ENCODE results near the gene RASAL1.

Gene RASAL1, protein sequence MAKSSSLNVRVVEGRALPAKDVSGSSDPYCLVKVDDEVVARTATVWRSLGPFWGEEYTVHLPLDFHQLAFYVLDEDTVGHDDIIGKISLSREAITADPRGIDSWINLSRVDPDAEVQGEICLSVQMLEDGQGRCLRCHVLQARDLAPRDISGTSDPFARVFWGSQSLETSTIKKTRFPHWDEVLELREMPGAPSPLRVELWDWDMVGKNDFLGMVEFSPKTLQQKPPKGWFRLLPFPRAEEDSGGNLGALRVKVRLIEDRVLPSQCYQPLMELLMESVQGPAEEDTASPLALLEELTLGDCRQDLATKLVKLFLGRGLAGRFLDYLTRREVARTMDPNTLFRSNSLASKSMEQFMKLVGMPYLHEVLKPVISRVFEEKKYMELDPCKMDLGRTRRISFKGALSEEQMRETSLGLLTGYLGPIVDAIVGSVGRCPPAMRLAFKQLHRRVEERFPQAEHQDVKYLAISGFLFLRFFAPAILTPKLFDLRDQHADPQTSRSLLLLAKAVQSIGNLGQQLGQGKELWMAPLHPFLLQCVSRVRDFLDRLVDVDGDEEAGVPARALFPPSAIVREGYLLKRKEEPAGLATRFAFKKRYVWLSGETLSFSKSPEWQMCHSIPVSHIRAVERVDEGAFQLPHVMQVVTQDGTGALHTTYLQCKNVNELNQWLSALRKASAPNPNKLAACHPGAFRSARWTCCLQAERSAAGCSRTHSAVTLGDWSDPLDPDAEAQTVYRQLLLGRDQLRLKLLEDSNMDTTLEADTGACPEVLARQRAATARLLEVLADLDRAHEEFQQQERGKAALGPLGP
- 0 to 1.0 (median 0.37) reads per million in 9 experiments for total RNA-seq

DNA sequence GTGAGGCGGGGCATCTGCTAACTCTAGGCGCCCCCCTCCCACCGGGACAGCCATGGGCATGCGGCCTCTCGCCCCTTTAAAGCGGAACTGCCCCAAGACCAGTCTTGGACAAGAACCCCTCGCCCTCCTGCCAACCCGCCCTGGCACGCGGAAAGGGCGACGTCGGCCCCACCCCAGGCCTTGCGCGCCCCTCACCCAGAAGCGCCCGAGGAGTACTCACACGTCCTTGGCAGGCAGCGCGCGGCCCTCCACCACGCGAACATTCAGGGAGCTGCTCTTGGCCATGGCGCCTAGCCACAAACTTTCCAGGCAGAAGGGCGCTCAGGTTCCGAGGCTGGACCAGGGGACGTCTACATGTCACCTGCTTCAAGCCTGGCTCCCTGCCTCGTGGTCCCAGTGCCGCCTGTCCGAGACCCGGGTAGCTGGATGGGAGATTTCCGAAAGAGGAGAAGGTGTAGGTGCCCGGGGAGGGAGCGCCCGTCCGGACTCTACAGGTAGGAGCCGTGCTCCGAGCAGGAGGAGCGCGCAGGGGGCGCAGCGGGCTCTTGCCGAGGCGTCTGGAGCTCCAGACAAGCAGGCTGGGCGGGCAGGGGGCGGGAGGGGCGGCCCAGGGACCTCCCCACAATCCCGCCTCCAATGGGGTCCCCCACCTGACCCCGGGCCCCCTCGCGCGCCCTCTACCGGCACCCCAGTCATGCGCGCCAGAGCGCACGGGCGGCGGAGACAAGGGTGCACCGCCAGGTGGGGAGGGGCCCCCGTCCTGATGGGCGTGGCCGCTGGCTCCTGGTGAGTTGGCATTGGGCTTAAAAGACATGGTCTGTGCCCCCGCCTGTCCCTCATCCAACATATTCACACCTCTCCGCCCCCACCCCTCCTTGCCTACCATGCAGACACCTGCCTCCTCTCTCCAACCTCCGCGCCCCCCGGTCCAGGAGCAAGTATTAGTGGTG lies at the start of gene RASAL1:
Gene RASAL1, minus strand, starts transcription at position 584 of the 950 bp plus-strand sequence. Its CDS starts 299 bp downstream, at position 285.
- Mint-ChIP-seq H3K27me3 (peaks cover 15 to 22% of the 10 kb centered on the region in 2 donors), H3K36me3 (ENCODE audit: insufficient read depth) (no peaks in the 10 kb centered on the region), H3K27ac (peak within 1 kb of the TSS; percentile 7 to 83), H3K4me1 (ENCODE audit: low read depth in 2 of 2) (peaks cover 5 to 14% of the 10 kb centered on the region in 2 donors), H3K4me3 (peak within 1 kb of the TSS; percentile 79), H3K9me3 (no peaks in the 10 kb centered on the region)
- ATAC-seq (replicated peaks), result peak; percentile 85
- DNase-seq, result peak; percentile 56 to 77 (median 75)

DNA sequence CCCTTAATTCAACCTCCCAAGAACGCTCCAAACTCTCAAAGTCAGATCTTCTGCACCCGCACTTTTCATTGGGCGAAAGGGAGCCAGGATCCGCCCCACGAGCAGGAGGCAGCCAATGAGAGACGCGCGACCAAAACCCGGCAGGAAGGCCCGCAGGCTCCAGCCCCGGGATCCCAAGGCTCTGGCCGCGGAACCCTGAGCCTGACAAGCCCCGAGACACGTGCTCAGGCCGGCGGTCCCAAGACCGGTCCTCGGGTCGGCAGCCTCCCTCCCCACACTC lies 49.3 kb upstream of the RASAL1 start:
- Mint-ChIP-seq H3K4me1 (ENCODE audit: low read depth in 2 of 2) (peaks cover 23 to 37% of the 10 kb centered on the region in 2 donors), H3K27me3 (no peaks in the 10 kb centered on the region), H3K4me3 (peak overlapping the region; percentile 88 to 89), H3K27ac (peak overlapping the region; percentile 93 to 94), H3K9me3 (no peaks in the 10 kb centered on the region), H3K36me3 (ENCODE audit: insufficient read depth) (peaks cover 30% of the 10 kb centered on the region)
- peak; percentile 80 for ATAC-seq (replicated peaks)
- peak; percentile 82 to 89 (median 85) for DNase-seq

DNA sequence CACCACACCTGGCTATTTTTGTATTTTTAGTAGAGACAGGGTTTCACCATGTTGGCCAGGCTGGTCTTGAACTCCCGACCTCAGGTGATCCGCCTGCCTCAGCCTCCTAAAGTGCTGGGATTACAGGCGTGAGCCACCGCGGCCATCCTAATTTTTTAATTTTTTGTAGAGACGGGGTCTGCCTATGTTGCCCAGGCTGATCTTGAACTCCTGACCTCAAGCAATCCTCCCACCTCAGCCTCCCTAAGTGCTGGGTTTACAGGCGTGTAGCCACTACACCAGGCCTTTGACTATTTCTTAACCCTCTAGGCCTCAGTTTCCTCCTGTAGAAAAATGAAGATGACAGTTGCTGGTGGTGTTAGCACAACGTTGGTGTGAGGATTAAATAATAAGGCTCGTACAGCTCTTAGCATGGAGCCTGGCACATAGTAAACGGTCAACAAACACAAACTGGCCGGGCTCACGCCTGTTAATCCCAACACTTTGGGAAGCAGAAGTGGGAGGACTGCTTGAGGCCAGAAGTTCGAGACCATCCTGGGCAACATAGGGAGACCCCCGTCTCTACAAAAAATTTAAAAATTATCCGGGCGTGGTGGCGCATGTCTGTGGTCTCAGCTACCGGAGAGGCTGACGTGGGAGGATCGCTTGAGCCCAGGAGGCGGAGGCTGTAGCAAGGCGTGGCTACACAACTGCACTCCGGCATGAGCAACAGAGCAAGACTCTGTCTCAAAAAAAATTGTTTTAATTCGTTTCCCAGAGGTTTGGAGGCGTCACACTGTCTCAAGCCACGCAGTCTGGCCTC lies 48.7 kb upstream of the RASAL1 start:
- Mint-ChIP-seq H3K27ac (peak overlapping the region; percentile 93 to 94), H3K9me3 (no peaks in the 10 kb centered on the region), H3K4me3 (peak overlapping the region; percentile 88 to 89), H3K4me1 (ENCODE audit: low read depth in 2 of 2) (peaks cover 21 to 35% of the 10 kb centered on the region in 2 donors), H3K27me3 (no peaks in the 10 kb centered on the region), H3K36me3 (ENCODE audit: insufficient read depth) (peaks cover 33% of the 10 kb centered on the region)
- peak; percentile 63 for ATAC-seq (replicated peaks)
- DNase-seq, result no peak

DNA sequence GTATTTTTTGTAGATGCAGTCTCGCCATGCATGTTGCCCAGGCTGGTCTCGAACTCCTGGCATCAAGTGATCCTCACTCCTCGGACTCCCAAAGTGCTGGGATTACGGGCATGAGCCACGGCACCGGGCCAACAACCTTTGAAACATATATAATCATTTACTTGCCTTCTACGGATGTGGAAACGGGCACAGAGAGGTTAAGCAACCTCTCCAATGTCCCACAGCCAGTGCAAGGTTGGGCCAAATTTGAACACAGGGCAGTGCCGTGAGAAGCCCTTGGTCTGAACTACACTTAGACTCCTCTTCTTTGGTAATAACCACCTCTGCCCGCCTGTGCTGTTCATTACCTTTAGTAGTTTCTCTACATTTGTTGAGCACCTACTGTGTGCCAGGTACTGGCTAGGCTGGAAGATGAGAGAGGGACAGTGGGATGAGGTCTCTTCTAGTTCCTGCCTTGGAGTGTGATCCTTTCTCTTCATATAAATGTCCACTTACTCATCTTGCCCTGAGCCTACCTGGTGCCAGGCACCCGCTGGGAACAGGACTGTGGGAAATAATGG lies 47.5 kb upstream of the RASAL1 start:
- ATAC-seq (replicated peaks) (no peak), DNase-seq (no peak)
- H3K36me3 Mint-ChIP-seq (ENCODE audit: insufficient read depth), result peaks cover 40% of the 10 kb centered on the region
- peak overlapping the region; percentile 88 to 89 for H3K4me3 Mint-ChIP-seq
- H3K27ac Mint-ChIP-seq, result peak overlapping the region; percentile 41 to 78
- H3K27me3 Mint-ChIP-seq, result no peaks in the 10 kb centered on the region
- H3K9me3 Mint-ChIP-seq, result no peaks in the 10 kb centered on the region
- peaks cover 19 to 32% of the 10 kb centered on the region in 2 donors for H3K4me1 Mint-ChIP-seq (ENCODE audit: low read depth in 2 of 2)

DNA sequence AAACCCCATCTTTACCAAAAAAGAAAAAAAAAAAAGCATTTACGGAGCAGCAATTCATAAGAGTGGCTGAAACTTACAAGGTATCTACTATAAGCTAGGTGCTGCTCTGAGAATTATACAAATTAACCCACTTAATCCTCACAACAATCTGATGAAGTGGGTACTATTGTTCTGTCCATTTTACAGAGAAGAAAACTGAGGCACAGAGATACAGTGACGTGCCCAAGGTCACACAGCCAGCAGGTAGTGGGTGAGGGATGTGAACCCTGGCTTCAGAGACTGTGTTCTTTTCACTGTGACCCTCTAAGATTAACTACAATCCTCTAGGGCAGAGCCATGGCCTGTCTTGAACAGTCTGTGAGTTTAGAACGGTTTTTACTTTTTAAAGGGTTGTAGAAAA lies 46.4 kb upstream of the RASAL1 start:
- Mint-ChIP-seq H3K9me3 (no peaks in the 10 kb centered on the region), H3K4me1 (ENCODE audit: low read depth in 2 of 2) (peaks cover 17 to 24% of the 10 kb centered on the region in 2 donors), H3K27me3 (no peaks in the 10 kb centered on the region), H3K36me3 (ENCODE audit: insufficient read depth) (peaks cover 47% of the 10 kb centered on the region), H3K4me3 (no peak overlapping the region), H3K27ac (peak overlapping the region in 1 of 2 donors; percentile 77)
- no peak for ATAC-seq (replicated peaks)
- no peak for DNase-seq

DNA sequence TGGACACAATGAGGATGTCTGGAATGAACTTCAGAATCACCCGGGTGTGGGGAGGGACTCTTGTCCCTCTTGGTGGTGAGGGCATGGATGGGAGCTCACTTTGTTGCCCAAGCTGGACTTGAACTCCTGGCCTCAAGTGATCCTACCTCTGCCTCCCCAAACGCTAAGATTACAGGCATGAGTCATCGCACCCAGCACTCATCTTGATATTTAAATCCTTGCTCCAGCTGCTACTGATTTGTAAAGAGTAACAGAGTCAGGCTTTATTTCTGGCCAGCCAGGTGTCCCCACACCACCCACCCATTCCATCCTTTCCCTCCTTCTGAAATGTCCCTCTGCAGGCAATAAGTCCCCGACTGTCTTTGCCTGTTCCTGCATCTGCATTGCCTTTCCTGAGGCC lies 44.8 kb upstream of the RASAL1 start:
- no peak for ATAC-seq (replicated peaks)
- no peaks in the 10 kb centered on the region for H3K27me3 Mint-ChIP-seq
- H3K36me3 Mint-ChIP-seq (ENCODE audit: insufficient read depth), result peaks cover 59% of the 10 kb centered on the region
- H3K4me1 Mint-ChIP-seq (ENCODE audit: low read depth in 2 of 2), result peaks cover 8 to 14% of the 10 kb centered on the region in 2 donors
- peak overlapping the region in 1 of 2 donors; percentile 70 for H3K27ac Mint-ChIP-seq
- DNase-seq, result no peak
- no peaks in the 10 kb centered on the region for H3K9me3 Mint-ChIP-seq
- no peak overlapping the region for H3K4me3 Mint-ChIP-seq

DNA sequence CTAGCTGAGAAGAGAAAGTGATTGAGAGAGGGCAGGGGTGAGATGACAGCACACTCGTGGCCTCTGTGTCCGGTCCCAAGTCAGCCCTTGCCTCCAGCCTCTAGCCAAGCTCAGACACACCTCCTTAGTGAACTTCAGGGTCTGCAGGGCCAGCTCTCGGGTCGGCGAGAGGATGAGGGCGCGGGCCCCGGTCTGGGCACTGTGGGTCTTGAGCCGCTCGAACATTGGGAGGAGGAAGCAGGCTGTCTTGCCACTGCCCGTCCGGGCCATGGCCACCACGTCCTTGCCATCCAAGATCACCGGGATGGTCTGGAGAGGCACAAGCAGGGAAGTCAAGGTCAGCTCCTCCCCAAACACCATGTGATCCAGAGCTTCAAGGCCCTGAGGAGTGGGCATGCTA lies 43.5 kb upstream of the RASAL1 start:
- Mint-ChIP-seq H3K27me3 (no peaks in the 10 kb centered on the region), H3K9me3 (no peaks in the 10 kb centered on the region), H3K4me1 (ENCODE audit: low read depth in 2 of 2) (peaks cover 9 to 11% of the 10 kb centered on the region in 2 donors), H3K36me3 (ENCODE audit: insufficient read depth) (peaks cover 65% of the 10 kb centered on the region), H3K4me3 (no peak overlapping the region), H3K27ac (no peak overlapping the region)
- DNase-seq (no peak), ATAC-seq (replicated peaks) (no peak)

DNA sequence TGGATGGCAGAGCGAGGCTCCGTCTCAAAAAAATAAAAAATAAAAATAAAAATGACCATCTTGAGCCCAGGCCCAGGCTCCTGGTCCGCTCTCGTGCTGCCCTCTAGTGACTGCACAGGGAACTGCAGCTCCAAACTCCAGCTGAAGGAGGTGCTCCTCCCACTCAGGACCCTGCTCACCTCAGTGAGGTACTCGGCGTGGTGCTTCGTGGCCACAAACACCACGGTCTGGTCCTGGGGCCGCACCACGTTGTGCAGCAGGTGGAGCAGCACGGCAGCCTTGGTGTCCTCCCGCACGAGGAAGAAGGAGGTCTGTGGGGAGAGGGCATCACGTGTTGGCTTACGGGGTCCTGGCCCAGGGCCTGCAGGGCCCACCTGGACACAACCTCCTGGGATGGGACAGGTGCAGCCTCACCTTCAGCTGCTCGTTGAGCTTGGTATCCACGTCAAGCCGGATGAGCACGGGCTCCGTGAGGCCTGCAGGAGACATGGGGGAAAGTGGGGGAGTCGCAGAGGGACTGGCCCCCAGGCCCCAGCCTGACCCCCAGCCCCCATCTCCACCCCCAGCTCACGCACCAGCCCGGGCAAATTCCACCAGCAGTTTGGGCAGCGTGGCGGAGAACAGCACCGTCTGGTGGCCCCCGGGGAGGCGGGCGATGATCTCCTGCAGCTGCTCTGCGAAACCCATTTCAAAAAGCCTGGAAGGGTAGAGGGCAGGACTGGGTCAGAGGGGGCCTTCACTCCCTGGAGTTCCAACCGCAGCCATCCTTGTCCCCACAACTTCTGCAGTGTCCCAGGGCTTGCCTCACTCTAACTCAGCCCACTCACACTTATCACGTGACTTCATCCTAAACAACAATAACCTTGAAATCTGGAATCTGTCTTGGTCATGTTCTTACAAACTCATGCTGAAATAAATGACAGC lies 39.2 kb upstream of the RASAL1 start:
- ATAC-seq (replicated peaks), result peak; percentile 92
- H3K36me3 Mint-ChIP-seq (ENCODE audit: insufficient read depth), result peaks cover 97% of the 10 kb centered on the region
- peak; percentile 76 to 79 (median 78) for DNase-seq
- H3K9me3 Mint-ChIP-seq, result no peaks in the 10 kb centered on the region
- no peaks in the 10 kb centered on the region for H3K27me3 Mint-ChIP-seq
- peak overlapping the region in 1 of 2 donors; percentile 53 for H3K27ac Mint-ChIP-seq
- H3K4me1 Mint-ChIP-seq (ENCODE audit: low read depth in 2 of 2), result peaks cover 5 to 9% of the 10 kb centered on the region in 2 donors
- no peak overlapping the region for H3K4me3 Mint-ChIP-seq

DNA sequence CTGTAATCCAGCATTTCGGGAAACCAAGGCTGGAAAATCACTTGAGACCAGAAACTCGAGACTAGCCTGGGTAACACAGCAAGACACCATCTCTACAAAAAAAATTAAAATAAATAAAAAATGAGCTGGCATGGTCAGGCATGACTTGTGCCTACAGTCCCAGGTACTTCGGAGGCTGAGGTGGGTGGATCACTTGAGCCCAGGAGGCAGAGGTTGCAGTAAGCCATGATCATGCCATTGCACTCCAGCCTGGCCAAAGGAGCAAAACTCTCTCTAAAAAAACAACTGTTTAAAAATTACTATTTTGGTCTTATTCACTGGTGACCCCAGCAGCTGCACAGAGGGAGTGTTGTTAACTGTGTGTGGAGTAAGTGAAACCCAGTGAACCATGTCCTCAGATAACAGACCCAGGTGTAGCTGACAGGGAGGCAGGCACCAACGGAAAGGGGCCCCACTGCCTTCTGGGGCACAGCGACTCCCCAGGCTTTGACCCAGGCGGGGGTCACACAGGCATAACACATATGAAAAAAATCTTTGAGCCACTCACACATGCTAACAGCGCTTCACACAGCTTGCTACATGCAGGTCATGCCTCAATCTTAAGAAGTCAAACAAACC lies 37.6 kb upstream of the RASAL1 start:
- no peak for DNase-seq
- no peak for ATAC-seq (replicated peaks)
- H3K36me3 Mint-ChIP-seq (ENCODE audit: insufficient read depth), result peaks cover 95% of the 10 kb centered on the region
- H3K27ac Mint-ChIP-seq, result peak overlapping the region in 1 of 2 donors; percentile 46
- peaks cover 5 to 9% of the 10 kb centered on the region in 2 donors for H3K4me1 Mint-ChIP-seq (ENCODE audit: low read depth in 2 of 2)
- H3K27me3 Mint-ChIP-seq, result no peaks in the 10 kb centered on the region
- no peak overlapping the region for H3K4me3 Mint-ChIP-seq
- H3K9me3 Mint-ChIP-seq, result no peaks in the 10 kb centered on the region

DNA sequence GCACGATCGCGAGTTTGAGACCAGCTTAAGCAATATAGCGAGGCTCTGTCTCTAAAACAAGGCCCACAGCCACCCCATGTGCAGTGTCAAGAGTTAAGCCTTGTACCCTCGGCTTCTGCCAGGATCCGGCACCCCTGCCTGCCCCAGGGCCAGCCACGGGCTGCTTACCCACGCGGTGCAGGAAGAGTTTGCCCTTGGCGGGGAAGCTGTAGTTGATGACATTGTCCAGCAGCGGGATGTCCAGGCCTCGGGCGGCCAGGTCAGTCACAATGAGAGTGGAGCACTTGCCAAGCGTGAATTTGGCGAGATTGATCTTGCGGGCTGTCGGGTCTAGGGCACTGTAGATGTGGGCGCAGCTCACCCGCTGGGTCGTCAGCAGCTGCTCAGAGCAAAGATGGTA lies 36.6 kb upstream of the RASAL1 start:
- Mint-ChIP-seq H3K27me3 (no peaks in the 10 kb centered on the region), H3K36me3 (ENCODE audit: insufficient read depth) (peaks cover 90% of the 10 kb centered on the region), H3K4me1 (ENCODE audit: low read depth in 2 of 2) (peaks cover 4 to 9% of the 10 kb centered on the region in 2 donors), H3K9me3 (no peaks in the 10 kb centered on the region), H3K27ac (no peak overlapping the region), H3K4me3 (no peak overlapping the region)
- ATAC-seq (replicated peaks), result no peak
- no peak for DNase-seq

DNA sequence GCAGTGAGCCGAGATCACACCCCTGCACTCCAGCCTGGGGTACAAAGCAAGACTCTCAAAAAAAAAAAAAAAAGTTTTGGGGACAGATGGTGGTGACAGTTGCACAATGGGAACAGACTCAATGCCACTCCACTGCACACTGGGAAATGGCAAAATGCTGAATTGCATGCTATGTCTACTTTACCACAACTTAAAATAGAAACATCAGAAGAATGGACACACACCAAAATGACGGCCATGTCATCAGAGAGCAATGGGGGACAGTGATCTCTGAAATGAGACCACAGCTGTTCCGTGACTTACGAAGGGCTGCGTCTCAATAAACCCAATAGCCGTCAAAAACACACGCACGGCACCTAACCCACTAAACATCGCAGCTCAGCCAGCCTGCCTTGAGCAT lies 36.0 kb upstream of the RASAL1 start:
- no peaks in the 10 kb centered on the region for H3K9me3 Mint-ChIP-seq
- H3K27ac Mint-ChIP-seq, result no peak overlapping the region
- no peaks in the 10 kb centered on the region for H3K27me3 Mint-ChIP-seq
- no peak for ATAC-seq (replicated peaks)
- H3K4me1 Mint-ChIP-seq (ENCODE audit: low read depth in 2 of 2), result peaks cover 4 to 9% of the 10 kb centered on the region in 2 donors
- peaks cover 90% of the 10 kb centered on the region for H3K36me3 Mint-ChIP-seq (ENCODE audit: insufficient read depth)
- no peak overlapping the region for H3K4me3 Mint-ChIP-seq
- no peak for DNase-seq

Data from effector memory CD8-positive, alpha-beta T cell (primary cell).